Liver (tissue), 9 donors: Measurements from ENCODE around the gene TUBB3. TPM values are rescaled to one million over a fixed set of nuclear protein-coding genes. Genes with fewer than 3 reads are reported as not detected.

Experiments
- DNase-seq: peaks from one replicate; pipeline ENCODE4 v3.0.0-alpha.2; 2017; ENCODE audit warnings: low spot score
- H3K27ac ChIP-seq, 2 donors: one replicate each; pipeline ENCODE4 v1.7.0; 2013; ENCODE audit warnings: inconsistent platforms in 2 of 2, low read length in 2 of 2, control low read depth in 1 of 2, low read depth in 1 of 2, mild to moderate bottlenecking in 1 of 2
- H3K27me3 ChIP-seq, 4 donors: one replicate each; pipeline versions ENCODE4 v1.6.1 to v1.7.0; 2013; ENCODE audit warnings: low read length in 3 of 4, inconsistent platforms in 1 of 4, mild to moderate bottlenecking in 1 of 4, moderate library complexity in 1 of 4; ENCODE audit not compliant: control insufficient read depth in 4 of 4, insufficient read depth in 4 of 4
- H3K36me3 ChIP-seq, 4 donors: one replicate each; pipeline versions ENCODE4 v1.6.1 to v1.7.0; 2013; ENCODE audit warnings: low read length in 3 of 4, mild to moderate bottlenecking in 3 of 4, low read depth in 1 of 4, moderate library complexity in 1 of 4; ENCODE audit not compliant: control insufficient read depth in 4 of 4, insufficient read depth in 3 of 4
- H3K4me1 ChIP-seq, 4 donors: one replicate each; pipeline versions ENCODE4 v1.6.1 to v1.7.0; 2013; ENCODE audit warnings: low read length in 3 of 4, mild to moderate bottlenecking in 3 of 4, moderate library complexity in 1 of 4; ENCODE audit not compliant: control insufficient read depth in 4 of 4, insufficient read depth in 4 of 4
- H3K4me3 ChIP-seq, 3 donors: one replicate each; pipeline versions ENCODE4 v1.6.1 to v1.7.0; 2013; ENCODE audit warnings: low read length in 3 of 3, control low read depth in 1 of 3, low read depth in 1 of 3, mild to moderate bottlenecking in 1 of 3
- H3K9ac ChIP-seq, 2 donors: one replicate each; pipeline ENCODE4 v1.7.0; 2013; ENCODE audit warnings: low read length in 2 of 2, mild to moderate bottlenecking in 2 of 2, moderate library complexity in 2 of 2, control low read depth in 1 of 2, low read depth in 1 of 2
- H3K9me3 ChIP-seq, 4 donors: one replicate each; pipeline versions ENCODE4 v1.6.1 to v1.7.0; 2013; ENCODE audit warnings: low read length in 3 of 4; ENCODE audit not compliant: control insufficient read depth in 4 of 4
- ATF3 ChIP-seq: IDR thresholded peaks from 2 replicates; pipeline ENCODE4 v1.6.1; 2016; ENCODE audit warnings: antibody characterized with exemption
- CTCF ChIP-seq: fragments of 150-350 bp; IDR thresholded peaks from 2 replicates; pipeline ENCODE4 v1.5.1; 2017; ENCODE audit warnings: improper control_type of control experiment, low read depth, low read length; ENCODE audit not compliant: missing input control
- EGR1 ChIP-seq, 2 donors: IDR thresholded peaks; 2 replicates each; pipeline ENCODE4 v1.6.1; 2016 to 2018; ENCODE audit warnings: antibody characterized with exemption in 2 of 2, low read depth in 2 of 2
- FOXA1 ChIP-seq: IDR thresholded peaks from 2 replicates; pipeline ENCODE4 v1.6.1; 2016; ENCODE audit warnings: antibody characterized with exemption
- FOXA2 ChIP-seq: IDR thresholded peaks from 2 replicates; pipeline ENCODE4 v1.6.1; 2016; ENCODE audit warnings: antibody characterized with exemption
- GABPA ChIP-seq, 2 donors: IDR thresholded peaks in 1 of 2; conservative IDR thresholded peaks in 1 of 2; 2 replicates each; pipeline ENCODE4 v1.6.1; 2016; ENCODE audit warnings: antibody characterized with exemption in 2 of 2, mild to moderate bottlenecking in 1 of 2, moderate library complexity in 1 of 2
- HNF4A ChIP-seq, 2 donors: conservative IDR thresholded peaks; 2 replicates each; pipeline ENCODE4 v1.6.1; 2016; ENCODE audit warnings: antibody characterized with exemption in 2 of 2, mild to moderate bottlenecking in 2 of 2
- HNF4G ChIP-seq: IDR thresholded peaks from 2 replicates; pipeline ENCODE4 v1.6.1; 2016; ENCODE audit warnings: antibody characterized with exemption
- JUND ChIP-seq, 2 donors: IDR thresholded peaks; 2 replicates each; pipeline ENCODE4 v1.6.1; 2016; ENCODE audit warnings: antibody characterized with exemption in 2 of 2
- MAX ChIP-seq: IDR thresholded peaks from 2 replicates; pipeline ENCODE4 v1.6.1; 2016; ENCODE audit warnings: antibody characterized with exemption
- NR2F2 ChIP-seq: IDR thresholded peaks from 2 replicates; pipeline ENCODE4 v1.6.1; 2016; ENCODE audit warnings: antibody characterized with exemption
- RAD21 ChIP-seq, 2 donors: IDR thresholded peaks; 2 replicates each; pipeline ENCODE4 v1.6.1; 2016; ENCODE audit warnings: antibody characterized with exemption in 2 of 2, mild to moderate bottlenecking in 2 of 2
- REST ChIP-seq: IDR thresholded peaks from 2 replicates; pipeline ENCODE4 v1.6.1; 2016; ENCODE audit warnings: antibody characterized with exemption, mild to moderate bottlenecking
- RXRA ChIP-seq, 2 donors: IDR thresholded peaks; 2 replicates each; pipeline ENCODE4 v1.6.1; 2017 to 2018; ENCODE audit warnings: antibody characterized with exemption in 2 of 2, mild to moderate bottlenecking in 1 of 2
- SP1 ChIP-seq: IDR thresholded peaks from 2 replicates; pipeline ENCODE4 v1.6.1; 2018; ENCODE audit warnings: antibody characterized with exemption, mild to moderate bottlenecking
- TAF1 ChIP-seq: conservative IDR thresholded peaks from 2 replicates; pipeline ENCODE4 v1.6.1; 2016; ENCODE audit warnings: antibody characterized with exemption, mild to moderate bottlenecking
- YY1 ChIP-seq: IDR thresholded peaks from 2 replicates; pipeline ENCODE4 v1.6.1; 2016; ENCODE audit warnings: antibody characterized with exemption, mild to moderate bottlenecking
- WGBS: extraction: QIAGEN DNeasy Blood & Tissue Kit; methylation state at CpG from one replicate; pipeline ENCODE4 v1.1.7; 2013; 5-methylcytosine and 5-hydroxymethylcytosine counted together
- polyA plus RNA-seq, 2 donors: library from polyadenylated mRNA; stranded (reverse) in 1 of 2; unstranded in 1 of 2; fragments of 200-250 nt in 1 of 2; fragments of >200 nt in 1 of 2; fragmentation: Nextera tagmentation in 1 of 2; extraction: Ambion mirVana in 1 of 2; gene quantifications; one replicate each; pipeline versions ENCODE4 v1.2.1 to v1.2.3, GENCODE V29; 2013 to 2015
- total RNA-seq, 2 donors: library from RNA; depleted of rRNA; stranded (reverse); fragments of >200 nt; gene quantifications; one replicate each; pipeline ENCODE4 v1.2.3, GENCODE V29; 2014
- TF ChIP-seq, protein P1 (sequence below): IDR thresholded peaks from 2 replicates; pipeline ENCODE4 v1.6.1; 2016; ENCODE audit warnings: antibody characterized with exemption
- donor health status: healthy.
- donor health status: healthy.
- donor health status: healthy.
- donor health status: healthy.
- donor health status: healthy.

TUBB3 gene
- total and polyA plus RNA-seq, 4 donors, result 0.17 to 0.89 (median 0.25) TPM; not detected in 1

- TF ChIP-seq JUND (IDR thresholded peaks at IDR 0.05) (no peak), TAF1 (no peak), NR2F2 (no peak), EGR1 (IDR thresholded peaks at IDR 0.05; ENCODE audit: low read depth in 2 of 2) (no peak), HNF4A (conservative IDR thresholded peaks at IDR 0.05) (no peak), RXRA (IDR thresholded peaks at IDR 0.05) (no peak), MAX (no peak), SP1 (no peak), REST (no peak), CTCF (no peak), YY1 (no peak), GABPA (IDR thresholded peaks at IDR 0.05 in 1 of 2, conservative IDR thresholded peaks at IDR 0.05 in 1 of 2) (no peak), FOXA1 (no peak), FOXA2 (no peak), RAD21 (IDR thresholded peaks at IDR 0.05) (no peak), HNF4G (no peak), ATF3 (no peak)
- TF ChIP-seq, protein P1, sequence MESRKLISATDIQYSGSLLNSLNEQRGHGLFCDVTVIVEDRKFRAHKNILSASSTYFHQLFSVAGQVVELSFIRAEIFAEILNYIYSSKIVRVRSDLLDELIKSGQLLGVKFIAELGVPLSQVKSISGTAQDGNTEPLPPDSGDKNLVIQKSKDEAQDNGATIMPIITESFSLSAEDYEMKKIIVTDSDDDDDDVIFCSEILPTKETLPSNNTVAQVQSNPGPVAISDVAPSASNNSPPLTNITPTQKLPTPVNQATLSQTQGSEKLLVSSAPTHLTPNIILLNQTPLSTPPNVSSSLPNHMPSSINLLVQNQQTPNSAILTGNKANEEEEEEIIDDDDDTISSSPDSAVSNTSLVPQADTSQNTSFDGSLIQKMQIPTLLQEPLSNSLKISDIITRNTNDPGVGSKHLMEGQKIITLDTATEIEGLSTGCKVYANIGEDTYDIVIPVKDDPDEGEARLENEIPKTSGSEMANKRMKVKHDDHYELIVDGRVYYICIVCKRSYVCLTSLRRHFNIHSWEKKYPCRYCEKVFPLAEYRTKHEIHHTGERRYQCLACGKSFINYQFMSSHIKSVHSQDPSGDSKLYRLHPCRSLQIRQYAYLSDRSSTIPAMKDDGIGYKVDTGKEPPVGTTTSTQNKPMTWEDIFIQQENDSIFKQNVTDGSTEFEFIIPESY, result no peak
- no peak overlapping the region for H3K27ac ChIP-seq
- peaks cover 7 to 16% (median 9%) of the 10 kb centered on the region in 4 donors for H3K4me1 ChIP-seq
- H3K27me3 ChIP-seq, result no peaks in the 10 kb centered on the region
- no peaks in the 10 kb centered on the region for H3K9me3 ChIP-seq
- peaks cover 0 to 9% (median 1%) of the 10 kb centered on the region in 4 donors for H3K36me3 ChIP-seq
- H3K9ac ChIP-seq, result no peak overlapping the region
- 97% methylated on average over 6 of the region's 6 CpGs for WGBS
- H3K4me3 ChIP-seq, result no peak overlapping the region
- DNase-seq, result no peak
These were observed 29.4 kb downstream of the TUBB3 start for GRCh38 chr16:89952551-89952950.
